ENCODE results near the gene CCDC17.
A peak's percentile ranks its signal among the peaks of the same experiment; 100 is the strongest.
"Not testable (repeated sequence)": the region's sequence is repeated elsewhere in the genome, so short reads cannot be mapped to it uniquely, and the experiment has no call there.

CCDC17 gene

GRCh38 chr1:45621895-45622523, 1.8 kb downstream of the CCDC17 start:
- DNase-seq (ENCODE audit: low read depth), result no peak

GRCh38 chr1:45621501-45621836, 2.4 kb downstream of the CCDC17 start:
- no peak for DNase-seq (ENCODE audit: low read depth)

DNA sequence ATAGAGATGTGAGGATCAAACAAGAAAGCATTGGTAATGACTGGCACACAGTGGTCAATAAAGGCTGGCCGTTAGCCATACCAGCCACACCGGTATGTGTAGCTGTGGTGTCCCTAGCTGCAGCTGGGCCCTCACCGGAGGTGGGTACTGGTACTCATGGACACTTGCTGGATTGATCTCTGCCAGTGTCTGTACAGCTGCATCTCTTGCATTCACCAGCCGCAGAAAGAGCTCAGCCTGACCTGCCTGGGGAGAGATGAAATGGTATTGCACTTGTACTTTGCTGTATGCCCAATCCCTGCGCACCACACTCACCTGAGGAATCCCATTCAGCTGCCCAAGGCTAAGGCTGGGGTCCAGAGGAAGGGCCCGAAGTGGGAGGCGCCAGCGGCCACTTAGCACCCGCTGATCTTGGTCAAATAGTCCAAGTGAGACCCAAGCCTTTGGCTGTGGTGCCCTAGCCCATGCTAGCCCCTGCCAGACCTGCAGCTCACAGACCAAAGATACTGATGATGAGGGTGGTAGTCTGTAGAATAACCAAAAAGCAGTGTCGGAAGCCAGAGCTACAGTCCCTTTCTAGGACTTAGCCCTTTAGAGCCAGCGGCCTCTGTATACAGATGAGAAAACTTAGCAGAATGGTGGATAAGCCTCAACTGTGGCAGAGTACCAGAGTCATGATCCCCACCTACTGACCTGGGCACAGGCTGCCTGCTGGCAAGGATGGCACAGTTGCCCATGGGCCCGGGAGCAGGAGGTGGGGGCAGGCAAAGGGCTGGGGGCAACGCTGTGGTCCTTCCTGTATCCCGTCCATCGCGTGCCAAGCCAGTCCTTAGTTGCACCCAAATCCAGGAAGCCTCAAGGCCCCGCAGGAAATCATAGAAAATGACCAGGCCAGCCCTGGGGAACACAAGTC, 3.0 kb downstream of the CCDC17 start:
- no peak for DNase-seq (ENCODE audit: low read depth)

DNA sequence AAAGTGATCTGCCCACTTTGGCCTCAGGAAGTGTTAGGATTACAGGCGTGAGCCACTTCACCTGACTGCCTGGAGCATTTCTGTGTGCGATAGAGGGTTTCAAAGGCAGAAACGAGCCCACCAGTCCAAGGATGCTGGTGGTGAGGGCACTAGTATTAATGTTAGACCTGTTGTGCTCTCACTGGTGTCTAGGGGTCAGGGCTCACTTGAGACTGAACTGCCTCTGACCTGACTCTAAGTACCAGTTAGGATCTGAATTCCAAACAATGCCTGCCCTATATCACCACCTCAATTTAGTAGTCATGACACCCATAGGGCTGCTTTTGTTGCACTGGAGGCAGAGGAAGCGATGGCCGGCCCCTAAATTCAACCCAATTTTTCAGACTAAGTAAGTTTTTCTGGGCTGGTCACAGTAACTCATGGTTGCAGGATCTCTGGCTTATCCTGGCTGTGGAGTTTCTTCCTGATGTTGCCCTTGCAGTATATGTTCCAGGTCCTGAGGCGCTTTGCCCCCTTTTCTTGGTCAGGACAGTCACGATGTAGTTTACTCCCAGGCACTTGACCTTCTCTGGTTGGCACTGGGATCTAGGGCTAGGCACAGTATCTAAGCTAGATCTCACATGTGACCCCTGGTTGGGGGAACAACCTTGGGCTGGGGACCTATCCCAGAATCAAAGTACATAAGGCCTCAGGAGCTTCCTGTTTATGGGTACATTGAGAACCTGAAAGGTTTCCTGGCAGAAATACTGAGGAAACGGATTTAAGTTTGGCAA, 4.5 kb downstream of the CCDC17 start:
- DNase-seq (ENCODE audit: low read depth), result no peak

GRCh38 chr1:45617618-45618017, 6.2 kb downstream of the CCDC17 start:
- no peak for DNase-seq (ENCODE audit: low read depth)

GRCh38 chr1:45615885-45616284, 8.0 kb downstream of the CCDC17 start:
- no peak for DNase-seq (ENCODE audit: low read depth)

DNA sequence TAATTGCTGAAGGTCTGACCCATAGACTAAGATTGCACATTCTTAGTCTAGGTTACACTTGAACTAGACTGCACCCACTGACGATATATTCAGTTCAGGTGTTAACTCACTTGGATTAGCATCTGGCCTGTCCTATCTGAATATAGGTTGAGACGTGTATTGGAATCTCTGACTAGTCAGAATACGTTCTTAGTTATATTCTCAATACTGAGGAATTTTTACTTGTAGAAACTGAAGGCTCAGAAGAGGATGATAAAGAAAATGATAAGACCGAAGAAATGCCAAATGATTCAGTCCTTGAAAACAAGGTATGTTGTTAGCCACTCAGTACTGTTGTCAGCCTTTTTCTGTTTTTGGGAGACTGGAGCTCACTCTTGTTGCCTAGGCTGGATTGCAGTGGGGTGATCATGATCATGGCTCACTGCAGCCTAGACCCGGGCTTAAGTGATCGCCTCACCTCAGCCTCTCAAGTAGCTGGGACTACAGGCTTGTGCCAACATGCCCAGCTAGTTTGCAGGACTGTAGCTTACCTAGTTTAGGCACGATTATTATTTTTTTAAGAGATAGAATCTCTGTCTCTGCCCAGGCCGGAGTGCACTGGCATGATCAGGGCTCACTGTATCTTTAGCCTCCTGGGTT, 10.8 kb downstream of the CCDC17 start:
- no peak for DNase-seq (ENCODE audit: low read depth)

DNA sequence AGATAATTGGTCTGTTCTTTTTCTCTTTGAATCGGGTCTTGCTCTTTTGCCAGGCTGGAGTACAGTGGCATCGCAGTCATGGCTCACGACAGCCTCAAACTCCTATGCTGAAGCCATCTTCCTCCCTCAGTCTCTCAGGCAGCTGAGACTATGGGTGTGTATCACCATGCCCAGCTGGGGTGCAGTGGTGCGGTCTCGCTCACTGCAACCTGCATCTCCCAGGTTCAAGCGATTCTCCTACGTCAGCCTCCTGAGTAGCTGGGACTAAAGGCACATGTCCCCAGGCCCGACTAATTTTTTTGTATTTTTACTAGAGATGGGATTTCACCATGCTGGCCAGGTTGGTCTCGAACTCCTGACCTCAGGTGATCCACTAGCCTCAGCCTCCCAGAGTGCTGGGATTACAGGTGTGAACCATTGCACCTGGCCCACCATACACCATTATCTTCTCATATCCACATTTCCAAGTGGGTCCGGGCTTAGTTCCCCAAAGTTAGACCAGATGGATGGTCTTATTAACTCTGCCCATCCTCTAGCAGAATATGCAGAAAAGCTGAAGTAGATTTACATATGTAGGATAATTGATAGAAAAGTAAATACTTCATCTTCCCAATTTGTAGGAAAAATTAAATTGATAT, 13.1 kb downstream of the CCDC17 start:
- DNase-seq (ENCODE audit: low read depth), result no peak

DNA sequence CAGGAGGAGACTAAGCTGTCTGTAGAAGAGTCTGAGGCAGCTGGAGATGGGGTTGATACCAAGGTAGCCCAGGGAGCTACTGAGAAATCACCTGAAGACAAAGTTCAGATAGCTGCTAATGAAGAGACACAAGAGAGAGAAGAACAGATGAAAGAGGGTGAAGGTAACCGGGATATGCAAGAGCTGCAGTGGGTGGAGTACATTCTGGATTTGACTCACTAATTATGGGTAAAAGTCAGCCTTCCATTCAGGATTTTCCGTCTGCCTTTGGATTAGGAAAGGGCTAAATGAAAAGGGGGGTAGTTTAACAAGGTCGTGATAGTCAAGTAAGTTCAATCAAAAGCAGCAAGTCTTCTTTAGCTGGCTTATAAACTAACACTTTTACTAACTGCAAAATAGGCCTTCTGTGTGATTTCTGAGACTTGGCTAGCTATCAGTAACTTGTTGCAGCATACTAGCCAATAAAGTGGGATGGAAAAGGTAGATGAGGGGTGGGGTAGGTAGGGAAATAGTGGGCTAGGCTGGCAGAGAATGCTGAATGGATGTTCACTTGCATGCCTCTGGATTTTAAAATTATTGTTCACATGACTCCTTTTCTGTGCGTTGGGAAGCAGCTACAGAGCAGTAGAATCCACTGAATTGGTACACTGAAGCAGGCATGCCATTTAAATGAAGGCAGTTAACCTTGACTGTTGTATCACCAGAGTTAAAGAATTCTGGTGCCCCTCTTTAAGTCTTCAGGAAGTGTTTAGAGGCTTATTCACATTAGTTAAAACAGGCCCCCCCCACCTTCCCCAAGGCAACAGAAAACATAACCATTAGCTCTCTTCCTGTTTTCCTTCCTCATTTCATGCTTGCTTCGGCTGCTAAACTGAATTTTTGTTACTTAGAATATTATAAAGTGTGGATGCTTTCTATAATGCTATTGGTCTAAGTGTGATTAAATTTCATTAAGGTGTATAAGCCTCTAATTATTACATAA, 15.4 kb downstream of the CCDC17 start:
- DNase-seq (ENCODE audit: low read depth), result no peak

- no peak for DNase-seq (ENCODE audit: low read depth)
Observed at GRCh38 chr1:45607404-45608074, 16.3 kb downstream of the CCDC17 start.

GRCh38 chr1:45604239-45604638, 19.6 kb downstream of the CCDC17 start:
- DNase-seq (ENCODE audit: low read depth), result no peak

GRCh38 chr1:45596765-45597164, 27.1 kb downstream of the CCDC17 start:
- not testable (repeated sequence) for DNase-seq (ENCODE audit: low read depth)

DNA sequence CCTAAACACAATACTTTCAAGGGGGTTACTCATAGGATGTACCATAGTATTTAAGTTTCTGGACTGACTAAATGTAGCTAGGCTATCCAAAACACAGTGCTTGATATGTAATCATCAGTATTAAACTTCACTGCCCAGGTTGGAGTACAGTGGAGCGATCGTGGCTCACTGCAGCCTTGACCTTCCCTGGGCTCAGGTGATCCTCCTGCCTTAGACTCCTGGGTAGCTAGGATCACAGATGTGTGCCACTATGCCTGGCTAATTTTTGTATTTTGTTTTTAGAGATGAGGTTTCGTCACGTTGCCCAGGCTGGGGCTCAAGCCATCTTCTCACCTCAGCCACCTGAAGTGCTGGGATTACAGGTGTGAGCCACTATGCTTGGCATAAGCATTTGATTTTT, 29.4 kb downstream of the CCDC17 start:
- no peak for DNase-seq (ENCODE audit: low read depth)

DNA sequence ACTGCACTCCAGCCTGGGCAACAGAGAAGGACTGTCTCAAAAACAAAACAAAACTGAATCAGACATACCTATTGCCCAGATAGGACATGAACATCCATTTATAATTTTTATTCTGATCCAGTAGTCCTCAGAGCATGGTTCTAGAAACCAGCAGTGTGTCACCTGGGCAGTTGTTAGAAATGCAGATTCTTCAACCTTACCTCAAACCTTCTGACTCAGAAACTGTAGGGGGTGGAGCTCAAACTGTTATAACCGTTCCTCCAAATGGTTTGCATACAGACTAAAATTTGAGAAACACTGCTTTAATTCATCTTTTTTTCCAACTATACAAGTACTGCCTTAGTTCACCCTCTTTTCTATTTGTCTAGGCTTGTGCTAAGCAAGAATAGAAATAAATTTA, 34.0 kb downstream of the CCDC17 start:
- DNase-seq (ENCODE audit: low read depth), result no peak

GRCh38 chr1:45586769-45587168, 37.1 kb downstream of the CCDC17 start:
- DNase-seq (ENCODE audit: low read depth), result no peak

- no peak for DNase-seq (ENCODE audit: low read depth)
Observed at GRCh38 chr1:45585496-45586075, 38.3 kb downstream of the CCDC17 start.

DNA sequence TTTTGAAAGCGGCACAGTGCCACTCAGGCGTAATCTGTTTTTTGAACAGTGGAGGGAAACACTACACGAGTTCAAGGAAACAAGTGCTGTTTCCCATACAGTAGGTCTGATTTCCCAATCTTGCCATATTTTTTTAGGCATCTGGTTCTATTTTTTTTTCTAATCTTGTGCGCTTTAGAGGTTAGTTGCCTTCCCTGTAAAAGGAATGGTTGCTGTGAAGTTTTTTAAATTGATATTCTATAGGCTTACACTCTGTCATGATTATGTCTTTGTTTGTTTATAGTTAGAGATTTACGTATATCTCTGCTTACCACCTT, 38.8 kb downstream of the CCDC17 start:
- no peak for DNase-seq (ENCODE audit: low read depth)

- DNase-seq (ENCODE audit: low read depth), result peak; percentile 85
Observed at GRCh38 chr1:45584351-45585109, 39.3 kb downstream of the CCDC17 start.

All from activated T-cell treated with anti-CD3 and anti-CD28 coated beads for 48 hours (primary cell).